GM19455 (cell line): ENCODE results near the gene GPR148.

Experiments
- ATAC-seq: cut with Tn5 transposase; IDR thresholded peaks from one replicate; pipeline ENCODE4 v1.9.1; 2021; ENCODE audit not compliant: unreplicated experiment

Gene GPR148

DNA sequence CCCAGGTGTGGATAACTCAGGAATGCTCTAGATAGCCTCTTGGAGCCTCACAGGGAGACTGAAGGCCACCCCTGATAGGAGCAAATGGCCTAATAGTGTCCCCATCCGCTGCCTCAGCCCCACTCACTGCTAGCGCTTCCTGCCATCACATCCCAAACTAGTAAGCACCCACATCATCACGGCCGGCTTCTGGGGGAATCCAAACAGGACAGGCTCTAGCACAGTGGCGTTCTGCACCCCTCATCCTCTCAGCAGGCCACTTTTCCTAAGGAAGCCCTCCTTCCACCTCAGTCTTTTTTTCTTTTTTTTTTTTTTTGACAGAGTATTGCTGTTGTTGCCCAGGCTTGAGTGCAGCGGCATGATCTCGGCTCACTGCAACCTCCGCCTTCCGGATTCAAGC lies 20.2 kb downstream of the GPR148 start:
- no peak for ATAC-seq

DNA sequence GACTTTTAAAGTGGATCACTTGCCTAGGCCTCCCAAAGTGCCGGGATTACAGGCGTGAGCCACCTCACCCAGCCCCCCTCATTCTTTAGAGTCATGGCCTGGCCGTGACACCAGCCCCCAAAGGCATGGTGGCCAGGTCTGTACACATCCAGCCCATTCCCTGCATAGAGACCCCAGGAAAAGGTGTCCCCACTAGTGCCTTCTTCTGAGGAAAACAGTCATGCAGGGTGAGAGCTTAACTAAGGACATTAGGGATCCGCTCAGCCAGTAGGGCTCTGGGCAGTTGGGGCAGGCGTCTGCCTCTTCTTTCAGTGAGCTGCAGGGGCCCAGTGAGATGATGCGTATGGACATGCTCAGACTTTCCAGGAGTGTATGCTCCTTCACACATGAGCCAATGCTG lies 20.8 kb downstream of the GPR148 start:
- ATAC-seq, result no peak

DNA sequence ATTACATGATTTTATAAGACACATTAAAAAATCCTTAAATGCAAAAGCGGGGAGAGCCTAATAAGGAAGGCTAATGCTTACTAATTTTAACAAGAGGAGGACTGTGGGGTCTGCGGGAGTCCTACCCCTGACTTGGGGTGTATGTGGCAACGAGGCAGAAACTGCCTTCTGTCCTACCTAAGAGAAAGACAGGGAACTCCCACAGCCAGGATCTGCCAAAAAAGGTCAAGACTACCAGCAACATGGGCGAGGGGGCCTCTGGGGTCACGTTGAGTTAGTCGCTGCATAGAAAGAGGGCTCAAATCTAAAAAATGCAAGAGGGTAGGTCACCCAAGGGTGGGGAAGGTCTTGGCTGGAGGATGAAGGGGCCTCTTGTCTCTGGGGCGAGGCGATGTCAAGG lies 25.9 kb downstream of the GPR148 start:
- no peak for ATAC-seq

DNA sequence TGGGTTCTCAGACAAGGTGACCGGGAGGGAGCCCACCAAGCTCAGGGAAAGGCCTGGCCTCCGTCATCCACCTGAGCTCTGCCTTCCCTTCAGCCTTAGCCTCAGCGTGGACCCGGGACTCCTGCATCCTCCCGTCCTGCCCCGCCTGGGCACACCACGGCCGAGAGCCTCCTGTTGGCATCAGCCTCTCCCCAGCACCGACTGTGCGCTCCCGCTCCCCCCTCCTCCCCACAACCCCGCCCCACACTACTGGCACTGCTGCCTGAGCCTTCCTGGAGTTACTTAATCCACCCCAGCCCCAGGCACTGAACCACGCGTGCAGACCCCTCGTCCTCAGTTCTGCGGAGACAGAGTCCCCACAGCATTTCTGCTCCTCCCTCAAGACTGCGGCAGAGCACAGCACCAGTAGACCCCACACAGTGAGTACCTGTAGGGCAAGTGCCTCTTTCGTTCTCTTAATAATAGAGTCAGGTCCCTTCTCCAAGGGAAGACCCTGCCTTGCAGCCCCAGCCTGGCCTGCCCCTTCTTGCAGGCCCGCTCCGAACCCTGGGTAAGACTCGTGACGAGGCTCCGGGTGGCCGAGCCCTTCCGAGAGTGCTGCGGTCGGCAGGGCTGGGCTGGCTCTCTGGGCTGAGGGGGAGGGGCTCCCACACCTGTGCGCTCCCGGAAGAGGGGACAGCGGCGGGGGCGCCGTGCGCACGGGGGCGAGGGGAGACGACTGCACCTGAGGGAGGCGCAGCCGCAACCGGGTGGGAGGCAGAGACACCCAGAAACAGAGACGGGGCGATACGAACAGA lies 26.6 kb downstream of the GPR148 start, which contains the start of gene AMER3:
TSS of gene AMER3 (plus strand) at position 285 of the 797 bp plus-strand sequence. CDS start 6,533 bp downstream, outside the sequence.
- no peak for ATAC-seq

DNA sequence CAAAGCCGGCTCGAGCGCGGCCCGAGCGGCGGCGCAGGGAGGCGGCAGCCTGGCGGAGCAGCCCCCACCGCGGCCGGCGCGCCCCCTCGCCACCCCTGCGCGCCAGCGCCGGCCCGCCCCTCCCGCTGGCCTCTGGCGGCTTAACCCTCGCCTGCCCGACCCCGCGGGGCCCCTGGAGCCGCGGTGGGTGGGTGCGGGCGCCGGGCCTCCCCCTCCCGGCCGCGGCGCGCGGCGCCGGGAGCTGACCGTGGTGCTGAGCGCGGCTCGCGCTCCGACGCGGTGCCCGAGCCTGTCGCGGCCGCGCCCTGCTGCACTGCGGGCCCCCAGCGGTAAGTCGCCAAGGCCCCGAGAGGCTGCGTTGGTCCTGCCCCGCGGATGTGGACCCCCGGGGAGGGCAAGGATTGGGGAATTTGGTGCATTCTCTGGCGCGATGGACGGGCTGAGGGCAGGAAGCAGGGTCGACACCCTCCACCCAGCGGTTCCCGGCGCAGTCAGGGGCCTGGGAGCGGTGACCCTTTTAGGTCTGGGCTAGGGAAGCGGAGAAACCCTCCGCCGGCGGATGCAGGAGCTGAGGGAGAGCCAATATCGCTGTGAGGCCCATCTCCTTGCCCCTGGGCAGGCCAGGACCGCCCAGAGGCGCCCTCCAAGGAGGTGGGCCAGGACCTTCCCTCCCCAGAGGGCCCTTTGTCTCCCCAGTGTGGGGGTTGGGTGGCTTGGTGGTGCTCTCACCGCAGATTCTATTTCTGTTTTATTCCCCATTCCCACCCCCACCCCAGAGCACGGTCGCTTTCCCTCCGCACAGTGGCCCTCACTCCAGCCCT lies 27.4 kb downstream of the GPR148 start:
- no peak for ATAC-seq

DNA sequence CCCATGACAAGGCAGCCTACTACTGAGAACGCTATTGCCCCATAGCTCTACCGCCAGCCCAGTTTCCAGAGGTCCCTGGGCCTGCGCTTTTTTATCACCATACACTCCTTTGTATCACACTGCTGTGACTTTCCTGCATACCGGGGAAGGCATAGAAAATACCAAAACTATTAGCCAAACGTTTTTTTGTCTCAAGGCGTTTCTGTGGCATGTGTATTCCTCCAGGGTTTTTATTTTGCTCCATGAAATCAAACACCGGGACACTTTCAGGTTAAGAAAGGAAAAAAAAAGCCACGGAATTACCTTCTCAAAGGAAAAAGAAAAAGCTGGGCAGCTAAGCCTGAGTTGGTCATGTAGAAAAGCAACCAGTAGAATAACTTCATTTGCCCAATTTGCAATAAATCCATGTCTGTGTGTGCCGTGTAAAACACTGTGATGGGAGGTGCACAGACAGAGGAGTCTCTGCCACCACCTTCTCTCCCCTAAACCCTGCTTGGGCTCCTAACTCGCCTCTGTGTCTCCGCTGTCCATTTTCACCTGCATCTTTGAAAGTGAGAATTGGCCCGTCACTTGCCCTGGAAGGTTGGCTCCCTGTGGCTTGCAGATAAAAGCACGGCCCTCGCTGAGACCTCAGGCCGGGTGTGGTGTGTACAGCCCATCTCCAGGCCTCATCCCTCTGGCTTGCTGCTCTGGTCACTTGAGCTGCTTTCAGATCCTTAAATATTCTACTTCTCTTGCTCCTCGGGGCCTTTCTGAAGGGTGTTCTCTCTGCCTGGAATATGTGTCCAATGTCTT lies 28.2 kb downstream of the GPR148 start:
- ATAC-seq, result no peak

DNA sequence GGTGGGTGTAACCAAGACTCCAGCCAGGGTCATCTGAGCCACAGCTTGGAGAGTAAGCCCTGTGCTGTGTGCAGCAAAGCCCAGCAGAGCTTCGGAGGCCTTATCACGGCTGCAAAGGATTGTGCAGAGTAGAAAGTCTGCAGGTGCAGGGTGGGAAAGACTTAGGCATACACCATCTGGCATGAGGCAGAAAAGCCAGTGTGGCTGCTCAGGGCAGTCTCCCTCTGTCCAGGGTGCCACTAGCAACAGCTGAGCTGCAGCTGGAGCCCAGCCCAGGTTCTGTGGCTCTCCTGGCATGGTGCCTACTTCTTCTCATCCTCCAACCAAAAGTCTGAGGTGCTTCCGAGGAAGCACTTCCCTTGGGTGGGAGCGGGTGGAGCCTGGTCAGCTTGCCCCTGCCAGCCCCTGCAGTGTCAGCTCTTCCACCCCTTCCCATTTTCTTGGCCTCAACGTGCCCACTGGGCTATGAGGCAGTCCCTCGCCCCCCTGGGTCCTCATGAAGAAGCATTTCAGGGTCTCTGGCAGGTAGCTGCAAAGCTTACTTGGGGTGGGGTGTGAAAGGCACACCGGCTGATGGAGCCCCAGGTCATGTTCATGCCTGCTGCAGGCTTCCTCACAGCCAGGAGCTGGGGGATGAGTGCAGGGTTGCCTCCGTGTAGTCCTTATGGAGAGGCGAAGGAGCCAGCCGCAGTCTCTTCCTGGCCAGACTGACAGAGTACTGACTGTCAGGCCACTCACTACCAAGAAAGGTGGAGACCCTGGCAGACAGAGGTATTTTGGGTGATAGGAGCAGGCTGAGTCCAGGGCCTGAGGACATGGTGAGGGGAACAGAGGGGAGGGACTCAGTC lies 31.3 kb downstream of the GPR148 start:
- no peak for ATAC-seq

DNA sequence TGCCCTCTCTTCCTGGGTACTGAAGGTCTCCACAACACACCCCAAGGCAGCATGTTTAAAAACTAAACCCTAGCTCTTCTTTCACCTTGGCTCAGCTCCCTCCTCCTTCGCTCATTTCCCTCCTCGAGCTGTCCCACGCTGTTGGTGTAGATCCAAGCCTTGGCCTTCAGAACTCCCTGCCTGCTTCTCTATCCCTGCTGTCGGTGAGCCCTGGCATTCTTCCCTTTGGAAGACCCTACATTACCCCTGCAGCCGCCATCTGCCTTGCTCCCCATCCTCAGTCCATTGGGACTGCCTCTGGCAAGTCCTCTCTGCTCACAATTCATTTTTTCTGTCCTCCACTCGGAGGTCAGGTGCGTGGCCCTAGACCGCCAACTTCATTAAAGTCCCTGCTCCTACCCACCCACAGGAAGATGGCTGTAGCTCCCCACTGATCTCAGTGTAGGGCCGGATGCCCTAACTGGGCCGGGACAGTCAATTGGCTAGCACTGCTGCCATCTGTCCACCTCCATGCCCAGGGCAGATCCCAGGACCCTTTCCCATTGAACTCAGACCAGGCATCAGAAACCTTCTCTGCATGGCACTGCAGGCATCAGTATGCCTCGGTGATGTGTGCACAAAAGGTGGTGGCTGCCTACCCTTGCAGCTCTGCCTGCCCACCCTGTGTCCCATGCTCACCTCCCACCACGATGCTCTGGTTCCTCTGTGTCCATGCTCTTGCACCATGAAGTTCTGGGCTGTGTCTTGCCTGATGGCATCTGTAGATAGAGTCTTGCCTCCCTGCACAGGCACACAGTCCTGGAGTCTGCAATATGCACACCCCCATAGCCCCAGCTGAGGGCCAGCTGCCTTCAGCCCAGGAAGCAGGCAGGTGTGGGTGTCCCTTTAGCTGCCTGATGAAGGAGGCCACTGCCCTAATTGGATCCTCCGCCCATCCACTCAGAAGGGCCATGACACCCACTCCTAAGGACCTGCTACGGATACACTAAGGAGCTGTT lies 32.2 kb downstream of the GPR148 start:
- no peak for ATAC-seq

DNA sequence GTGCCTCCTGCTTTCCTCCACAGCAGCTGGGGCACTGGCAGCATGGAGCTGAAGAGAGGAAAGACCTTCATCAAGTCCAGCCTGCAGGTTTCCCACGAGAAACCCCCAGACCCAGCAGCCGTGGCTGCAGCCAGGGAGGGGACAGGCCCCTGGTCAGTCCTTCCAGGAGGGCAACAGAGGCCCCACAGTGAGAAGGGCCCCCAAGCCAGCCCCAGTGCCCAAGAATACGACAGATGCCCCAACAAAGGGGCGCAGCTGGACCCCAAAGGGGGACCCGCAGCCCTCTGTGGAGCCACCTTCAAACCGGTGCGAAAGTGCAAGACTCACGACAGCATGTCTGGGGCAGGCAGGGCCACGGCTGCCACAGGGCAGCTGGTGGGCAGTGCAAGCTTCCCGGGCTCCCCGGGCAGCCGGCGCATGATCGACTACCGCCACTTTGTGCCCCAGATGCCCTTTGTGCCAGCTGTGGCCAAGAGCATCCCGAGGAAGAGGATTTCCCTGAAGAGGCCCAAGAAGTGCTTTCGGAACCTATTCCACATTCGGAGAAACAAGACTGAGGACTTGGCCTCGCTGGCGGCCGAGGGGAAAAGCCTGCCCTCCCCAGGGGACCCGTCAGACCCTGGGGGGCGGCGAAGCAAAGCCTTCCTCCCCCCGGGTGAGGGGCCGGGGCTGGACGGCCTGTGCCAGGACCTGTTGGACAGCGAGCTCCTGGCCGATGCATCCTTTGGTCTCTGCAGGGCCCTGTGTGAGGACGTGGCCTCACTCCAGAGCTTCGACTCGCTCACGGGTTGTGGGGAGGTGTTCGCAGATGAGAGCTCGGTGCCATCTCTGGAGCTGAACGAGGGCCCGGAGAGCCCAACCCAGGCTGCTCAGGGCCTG lies 33.4 kb downstream of the GPR148 start:
- ATAC-seq, result no peak

DNA sequence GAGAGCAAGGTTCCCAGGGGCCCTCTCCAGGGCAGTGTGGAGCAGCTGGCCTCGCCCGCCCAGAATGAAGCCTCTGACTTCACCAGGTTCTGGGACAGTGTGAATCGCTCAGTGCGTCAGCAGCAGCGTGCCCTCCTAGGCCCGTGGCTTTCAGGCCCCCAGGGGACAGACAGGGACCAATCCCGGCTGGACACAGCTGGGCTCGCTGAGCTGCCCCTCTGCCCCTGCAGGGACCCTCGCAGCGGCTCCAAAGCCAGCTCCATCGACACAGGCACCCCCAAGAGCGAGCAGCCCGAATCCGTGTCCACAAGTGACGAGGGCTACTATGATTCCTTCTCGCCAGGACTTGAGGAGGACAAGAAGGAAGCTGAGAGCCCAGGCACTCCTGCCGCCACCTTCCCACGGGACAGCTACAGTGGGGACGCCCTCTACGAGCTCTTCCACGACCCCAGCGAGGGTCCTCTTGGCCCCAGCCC lies 34.1 kb downstream of the GPR148 start:
- no peak for ATAC-seq

DNA sequence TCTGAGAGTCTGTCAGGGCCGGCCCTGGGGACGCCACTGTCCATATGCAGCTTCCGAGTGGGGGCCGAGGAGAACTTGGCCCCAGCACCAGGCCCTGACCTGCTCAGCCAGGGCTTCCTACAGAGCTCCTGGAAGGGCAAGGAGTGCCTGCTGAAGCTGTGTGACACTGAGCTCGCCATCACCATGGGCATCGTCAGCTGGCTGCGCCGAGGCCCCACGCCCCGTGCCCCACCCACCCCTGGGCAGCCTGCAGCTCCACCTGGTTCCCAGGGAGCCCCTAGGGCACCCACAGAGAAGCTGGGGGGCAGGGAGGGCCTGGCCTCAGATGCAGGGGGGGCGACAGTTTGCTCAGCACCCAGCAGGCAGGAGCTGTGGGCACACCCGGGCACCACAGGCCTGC lies 34.5 kb downstream of the GPR148 start:
- no peak for ATAC-seq

DNA sequence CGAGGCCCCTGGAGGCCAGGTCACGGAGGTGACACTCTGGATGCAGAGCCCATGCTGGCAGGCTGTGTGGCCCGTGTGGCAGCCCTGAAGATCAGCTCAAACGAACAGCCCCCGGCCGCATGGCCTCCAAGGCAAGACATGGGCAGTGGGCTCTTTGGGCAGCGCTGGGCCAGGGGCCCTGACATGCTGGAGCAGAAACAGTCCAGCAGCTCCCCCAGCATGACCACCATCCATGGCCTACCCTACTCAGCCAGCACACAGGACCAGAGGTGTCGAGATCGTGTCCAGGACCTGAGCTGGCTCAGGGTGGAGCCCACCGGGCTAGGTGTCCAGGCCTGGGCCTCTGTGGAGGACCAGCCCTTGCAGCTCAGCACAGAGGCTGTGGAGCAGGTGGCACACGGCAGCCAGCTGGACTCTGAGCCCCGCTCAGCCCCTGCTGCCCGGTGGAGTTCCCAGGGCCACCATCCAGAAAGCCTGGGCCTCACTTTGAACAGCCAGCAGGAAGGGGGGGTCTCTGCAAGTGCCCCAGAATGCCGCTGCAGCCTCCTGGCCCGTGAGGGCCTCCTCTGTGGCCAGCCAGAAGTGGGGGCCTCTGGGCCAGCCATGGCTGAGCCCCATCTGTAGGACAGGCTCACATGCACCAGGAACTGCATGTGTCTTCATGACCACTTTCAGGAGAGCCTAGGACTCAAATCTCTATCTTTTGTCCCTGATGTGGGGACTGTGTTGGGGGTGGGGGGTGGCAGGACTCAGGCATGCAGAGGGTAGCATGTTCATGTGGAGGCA lies 35.4 kb downstream of the GPR148 start:
- ATAC-seq, result no peak

DNA sequence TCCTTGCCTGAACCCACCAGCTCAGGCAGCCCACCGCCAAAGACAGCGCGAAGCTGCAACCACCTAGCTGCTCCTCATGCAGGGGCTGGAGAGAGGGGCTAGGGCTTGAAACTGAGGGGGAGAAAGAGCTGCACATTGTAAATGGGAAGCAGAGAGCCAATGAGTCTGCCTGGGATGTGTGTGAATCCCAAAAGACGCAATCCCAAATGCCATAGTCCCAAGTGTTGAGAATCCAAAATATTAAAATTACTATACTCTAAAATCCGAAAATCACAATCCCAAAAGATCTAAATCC lies 35.9 kb downstream of the GPR148 start:
- ATAC-seq, result no peak

DNA sequence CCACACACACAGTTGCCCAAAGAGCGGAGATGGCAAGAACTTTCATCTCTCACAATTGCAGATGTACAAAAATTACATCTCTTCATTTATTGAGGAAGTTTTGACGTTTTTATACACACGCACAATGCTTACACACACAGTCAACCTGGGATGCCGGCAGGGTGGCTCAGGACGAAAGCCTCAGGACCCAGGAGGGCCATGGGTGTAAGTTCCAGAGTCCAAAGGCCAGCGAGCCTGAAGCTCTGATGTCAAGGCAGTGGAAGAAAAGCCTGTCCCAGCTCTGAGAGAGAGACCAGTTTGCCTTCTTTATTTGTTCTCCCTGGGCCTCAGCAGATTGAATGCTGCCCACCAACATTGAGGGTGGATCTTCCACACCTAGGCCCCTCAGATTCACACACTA lies 36.6 kb downstream of the GPR148 start:
- ATAC-seq, result no peak

DNA sequence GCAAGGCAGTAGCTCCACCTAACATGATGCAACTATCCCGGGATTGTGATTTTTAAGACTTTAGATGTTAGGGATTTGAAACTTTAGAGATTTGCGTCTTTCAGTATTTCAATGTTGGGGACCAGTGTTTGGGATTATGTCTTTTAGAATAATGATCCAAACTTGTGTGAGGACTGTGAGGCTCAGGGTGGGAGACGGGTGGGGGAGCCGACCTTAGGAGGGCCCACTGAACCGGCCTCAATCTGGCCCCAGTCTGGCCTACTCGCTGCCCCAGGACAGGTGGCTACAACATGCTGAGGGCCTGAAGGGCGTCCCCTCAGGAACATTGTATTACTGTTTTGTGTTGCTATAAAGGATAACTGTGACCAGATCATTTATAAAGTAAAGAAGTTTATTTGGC lies 37.2 kb downstream of the GPR148 start:
- ATAC-seq, result no peak

DNA sequence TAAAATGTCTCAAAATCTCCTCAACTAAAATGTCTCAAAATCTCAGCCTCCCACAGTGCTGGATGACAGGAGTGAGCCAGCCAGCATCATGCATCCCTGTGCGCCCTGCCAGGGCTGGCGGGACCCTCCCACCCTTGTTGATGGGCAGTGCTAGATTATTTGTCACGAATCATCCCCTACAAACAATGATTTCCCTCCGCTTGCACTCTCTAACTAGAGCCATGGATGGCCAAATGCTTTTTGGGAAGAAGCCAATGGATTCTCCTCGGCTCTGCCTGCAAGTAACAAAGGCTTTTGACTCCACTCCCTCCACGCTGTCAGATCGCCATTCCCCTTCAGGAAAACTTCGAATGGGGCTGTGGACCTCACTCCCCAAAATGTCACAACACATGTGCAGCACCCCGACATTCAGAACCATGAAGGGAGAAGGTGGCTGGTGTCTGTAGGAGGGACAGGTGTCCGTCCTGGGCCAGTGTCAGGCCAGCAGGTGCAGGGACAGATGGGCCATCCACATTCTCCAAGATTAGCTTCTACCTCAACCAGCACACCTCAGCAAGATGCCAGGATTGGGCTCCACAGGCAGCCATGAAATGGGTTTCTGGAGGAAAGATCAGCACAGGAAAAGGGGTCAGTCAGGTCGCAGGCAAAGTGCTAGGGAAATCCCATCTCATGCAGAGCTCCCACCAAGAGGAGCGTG lies 38.0 kb downstream of the GPR148 start:
- no peak for ATAC-seq

DNA sequence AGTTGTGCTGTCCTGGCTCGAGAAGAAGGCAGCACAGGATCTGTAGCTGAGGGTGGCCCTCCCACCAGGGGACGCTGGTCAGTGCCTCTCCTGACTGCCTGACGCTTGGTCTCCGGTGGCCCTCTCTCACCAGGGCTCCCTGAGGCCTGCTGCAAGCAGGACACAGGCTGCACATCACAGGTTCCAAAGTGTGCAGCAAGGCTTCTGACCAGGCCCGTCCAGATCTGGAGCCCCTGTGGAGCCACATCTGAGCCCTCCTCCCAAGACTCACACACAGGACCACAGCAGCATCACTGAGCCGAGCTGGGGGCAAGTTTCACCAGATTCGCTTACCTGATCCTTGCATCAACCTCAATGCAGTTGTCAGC lies 38.5 kb downstream of the GPR148 start:
- no peak for ATAC-seq
